NCI-H1048 (cell line): ENCODE measurements around the gene TTC3.
"Not testable (repeated sequence)": the region's sequence is repeated elsewhere in the genome, so short reads cannot be mapped to it uniquely, and the experiment has no call there.

Experiments
- DNase-seq: peaks from one replicate; lab custom pipeline; 2025; lab: John Stamatoyannopoulos, UW

Gene TTC3

GRCh38 chr21:37195610-37196009 lies 122.6 kb downstream of the TTC3 start:
- DNase-seq, result no peak

DNA sequence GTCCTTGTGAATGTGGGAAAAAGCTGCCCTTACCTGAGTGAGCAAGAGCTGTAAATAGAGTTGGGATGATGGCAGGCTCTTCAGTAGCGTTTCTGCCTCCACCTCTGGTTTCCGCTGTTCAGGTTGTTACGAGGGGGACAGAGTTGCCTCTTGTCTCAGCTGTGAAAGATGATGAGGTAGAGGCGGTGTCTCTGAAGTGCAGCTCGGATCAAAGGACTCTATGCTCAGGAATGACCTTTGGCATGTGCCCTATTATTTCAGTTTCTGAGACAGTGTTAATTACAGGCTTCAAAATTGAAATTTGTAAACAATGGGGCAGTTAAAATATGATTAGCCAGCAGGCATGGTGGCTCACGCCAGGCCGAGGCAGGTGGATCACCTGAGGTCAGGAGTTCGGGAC lies 123.8 kb downstream of the TTC3 start:
- DNase-seq, result no peak

DNA sequence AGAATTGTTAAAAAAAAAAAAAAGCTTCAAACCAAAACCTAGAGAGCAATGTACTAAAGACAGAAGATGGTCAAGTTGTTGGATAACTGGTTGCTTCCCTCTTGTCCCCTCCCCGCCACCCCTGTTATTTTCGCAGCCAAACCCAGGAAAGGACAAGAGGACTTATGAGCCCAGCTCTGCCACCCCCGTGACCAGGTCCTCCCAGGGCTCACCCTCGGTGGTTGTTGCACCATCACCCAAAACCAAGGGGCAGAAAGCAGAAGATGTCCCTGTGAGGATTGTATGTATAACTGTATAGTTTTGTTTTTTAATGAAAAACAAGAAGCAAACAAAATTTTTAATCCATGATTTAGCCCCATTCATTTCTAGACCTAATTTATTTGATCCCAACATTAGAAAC lies 124.7 kb downstream of the TTC3 start:
- DNase-seq, result no peak

DNA sequence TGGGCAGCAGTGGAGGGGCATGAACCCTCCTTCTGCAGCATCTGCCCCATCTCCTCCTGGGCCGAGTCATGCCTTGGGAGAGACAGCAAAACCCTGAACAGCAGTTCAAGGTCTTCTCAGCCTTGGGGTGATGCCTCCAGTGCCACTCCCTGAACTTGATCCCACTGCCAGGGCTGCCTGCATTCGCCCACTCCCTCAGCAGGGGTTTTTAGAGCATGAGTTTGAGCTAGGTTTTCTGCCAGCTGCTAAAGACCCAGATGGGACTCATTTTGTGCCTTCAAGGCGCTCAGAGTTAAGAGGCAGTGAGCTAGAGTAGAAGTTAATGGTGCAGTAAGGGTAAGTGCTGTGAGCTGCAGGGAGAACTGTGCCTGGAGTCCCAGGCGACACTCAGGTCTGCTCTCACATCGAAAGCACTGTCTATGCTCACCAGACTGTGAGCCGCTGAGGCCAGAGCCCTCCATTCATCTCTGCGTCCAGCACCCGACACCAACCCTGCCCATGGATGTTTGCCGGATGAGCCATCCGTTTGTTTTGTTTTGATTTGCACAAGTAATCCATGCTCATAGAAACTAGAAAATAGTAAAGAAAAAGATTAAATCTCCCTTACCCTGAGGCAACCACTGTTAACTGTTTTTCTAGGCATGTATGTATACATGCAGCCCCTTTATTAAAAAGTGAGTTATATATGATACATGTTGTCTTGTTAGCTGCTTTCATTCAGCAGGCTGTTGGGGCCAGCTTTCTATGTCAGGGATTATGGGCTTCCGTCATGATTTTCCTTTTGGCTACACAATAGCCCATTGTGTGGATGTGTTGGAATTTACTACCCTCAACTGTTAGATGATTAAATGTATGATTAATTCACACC lies 126.2 kb downstream of the TTC3 start:
- DNase-seq, result peak; percentile 28

GRCh38 chr21:37200641-37201480 lies 127.8 kb downstream of the TTC3 start:
- no peak for DNase-seq

DNA sequence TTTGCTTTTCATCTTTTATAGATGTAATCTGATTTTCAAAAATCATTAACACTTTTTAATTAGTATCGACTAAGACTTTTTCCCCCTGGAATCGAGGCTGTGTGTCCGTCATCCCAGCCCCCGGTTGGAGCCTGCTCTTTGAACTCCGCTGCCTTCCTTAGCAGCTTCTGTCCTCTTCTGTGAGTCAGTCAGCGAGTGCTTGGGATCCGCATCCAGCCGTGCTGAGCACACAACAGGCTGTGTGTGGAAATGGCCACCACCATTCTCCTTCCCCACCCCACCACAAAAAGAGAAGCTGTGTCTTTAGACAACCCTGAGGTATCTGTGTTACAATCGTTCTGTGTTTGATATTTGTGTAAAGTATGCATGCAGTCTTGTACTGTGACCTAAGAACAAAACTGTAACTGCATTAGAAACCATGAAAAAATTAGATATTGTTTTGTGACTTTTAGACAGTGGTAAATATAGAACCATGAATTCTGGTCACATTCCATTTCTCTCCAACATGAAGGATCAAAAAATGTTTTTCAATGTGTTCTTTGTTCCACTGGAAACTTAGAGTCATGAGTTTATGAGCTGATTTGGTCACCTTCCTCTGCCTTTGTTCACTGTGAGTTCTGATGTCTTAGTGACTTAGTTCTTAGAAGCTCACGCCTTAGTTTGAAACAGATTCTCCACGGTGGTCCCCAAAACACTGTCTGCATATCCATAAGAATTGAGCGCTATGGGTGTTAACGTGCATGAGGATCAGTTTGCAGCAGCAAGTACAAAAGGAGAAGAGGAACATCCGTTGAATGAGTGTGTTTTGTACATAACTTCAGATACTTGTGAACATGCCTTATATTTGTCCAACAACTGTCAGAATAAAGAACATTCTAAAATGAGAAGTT lies 129.4 kb downstream of the TTC3 start:
- no peak for DNase-seq

DNA sequence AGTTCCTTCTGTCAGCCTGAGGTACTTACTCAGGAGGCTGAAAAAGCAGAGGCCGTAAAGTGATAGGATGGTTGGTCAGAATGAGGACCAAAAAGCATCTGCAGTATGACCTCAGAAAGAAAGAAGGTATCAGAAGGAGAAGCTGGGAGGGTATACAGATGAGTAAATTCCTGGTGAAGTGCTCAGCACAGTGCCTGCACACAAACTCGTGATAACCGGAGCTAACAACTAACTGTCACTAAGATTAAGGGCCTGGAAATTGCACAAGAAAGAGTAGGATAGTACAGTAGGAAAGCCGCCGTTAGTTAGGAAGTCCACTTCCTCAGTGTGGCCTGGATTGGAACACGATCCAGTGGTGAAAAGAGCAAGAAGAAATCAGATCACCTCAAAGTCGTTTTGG lies 131.5 kb downstream of the TTC3 start:
- DNase-seq, result no peak

- DNase-seq, result no peak
Measured at GRCh38 chr21:37206496-37206895, 133.4 kb downstream of the TTC3 start.

- peak; percentile 16 for DNase-seq
Measured at GRCh38 chr21:37207441-37208009, 134.5 kb downstream of the TTC3 start.

DNA sequence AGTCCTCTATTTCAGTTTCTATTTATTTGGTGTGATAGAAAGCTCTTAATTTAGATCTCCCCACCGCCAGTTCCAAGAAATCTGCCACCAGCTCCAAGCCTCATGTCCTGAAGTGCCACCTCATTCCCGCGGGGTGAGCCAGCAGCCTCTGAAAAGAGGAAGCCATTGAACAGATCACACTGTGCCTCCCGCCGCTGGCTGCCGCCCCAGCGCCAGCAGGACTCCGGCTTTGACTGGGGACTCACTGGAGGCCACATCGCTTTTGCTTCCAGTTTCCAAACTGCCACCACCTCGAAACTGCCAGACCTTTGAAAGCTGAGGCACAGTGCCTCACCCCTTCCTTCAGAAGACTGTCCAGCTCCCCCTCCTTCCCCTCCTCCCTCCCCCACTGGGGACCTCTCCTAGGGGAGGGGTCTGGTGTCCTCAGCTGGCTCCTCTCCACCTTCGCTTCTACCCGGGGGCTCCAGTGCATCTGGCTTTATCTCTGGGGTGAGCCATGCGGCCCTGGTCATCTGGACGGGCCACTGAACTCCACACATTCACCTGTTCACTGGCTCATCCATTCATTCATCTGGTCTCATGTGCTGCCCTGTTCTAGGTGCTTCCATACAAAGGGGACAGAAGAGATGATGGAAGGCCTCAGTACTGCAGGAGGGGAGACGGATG lies 135.1 kb downstream of the TTC3 start:
- DNase-seq, result no peak

GRCh38 chr21:37208741-37209225 lies 135.7 kb downstream of the TTC3 start:
- no peak for DNase-seq

- DNase-seq, result no peak
Measured at GRCh38 chr21:37210130-37210529, 137.1 kb downstream of the TTC3 start.

DNA sequence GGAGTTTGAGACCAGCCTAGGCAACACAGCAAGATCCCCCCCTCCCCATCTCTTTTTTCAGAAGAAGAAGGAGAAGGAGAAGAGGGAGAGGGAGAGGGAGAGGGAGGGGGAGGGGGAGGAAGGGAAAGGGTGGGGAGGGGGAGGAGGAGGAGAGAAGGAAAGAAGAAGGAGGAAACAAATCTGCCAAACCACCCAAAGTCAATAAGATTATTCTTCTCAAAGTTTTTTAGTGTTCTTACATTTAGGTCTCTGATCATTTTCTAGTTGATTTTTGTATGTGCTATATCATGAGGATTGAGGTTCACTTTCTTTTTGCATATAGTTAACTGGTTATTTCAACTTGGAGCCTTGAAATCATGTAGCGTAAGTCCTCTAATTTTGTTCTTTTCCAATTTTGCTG lies 137.7 kb downstream of the TTC3 start:
- no peak for DNase-seq

DNA sequence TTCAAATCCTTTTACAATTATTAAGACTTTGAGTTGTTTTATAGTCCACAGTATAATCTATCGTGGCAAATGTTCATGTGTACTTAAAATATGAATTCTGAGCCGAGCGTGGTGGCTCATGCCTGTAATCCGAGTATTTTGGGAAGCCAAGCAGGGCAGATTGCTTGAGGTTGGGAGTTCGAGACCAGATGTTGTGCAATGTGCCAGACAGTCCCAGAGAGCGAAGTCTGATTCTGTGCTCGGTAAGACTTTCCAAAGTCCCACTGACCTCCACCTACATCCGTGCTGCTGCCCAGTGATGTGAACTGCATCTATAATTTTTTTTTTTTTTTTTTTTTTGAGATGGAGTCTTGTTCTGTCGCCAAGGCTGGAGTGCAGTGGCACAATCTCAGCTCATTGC lies 141.9 kb downstream of the TTC3 start:
- DNase-seq, result no peak

- DNase-seq, result no peak
Measured at GRCh38 chr21:37219761-37220432, 146.8 kb downstream of the TTC3 start.

DNA sequence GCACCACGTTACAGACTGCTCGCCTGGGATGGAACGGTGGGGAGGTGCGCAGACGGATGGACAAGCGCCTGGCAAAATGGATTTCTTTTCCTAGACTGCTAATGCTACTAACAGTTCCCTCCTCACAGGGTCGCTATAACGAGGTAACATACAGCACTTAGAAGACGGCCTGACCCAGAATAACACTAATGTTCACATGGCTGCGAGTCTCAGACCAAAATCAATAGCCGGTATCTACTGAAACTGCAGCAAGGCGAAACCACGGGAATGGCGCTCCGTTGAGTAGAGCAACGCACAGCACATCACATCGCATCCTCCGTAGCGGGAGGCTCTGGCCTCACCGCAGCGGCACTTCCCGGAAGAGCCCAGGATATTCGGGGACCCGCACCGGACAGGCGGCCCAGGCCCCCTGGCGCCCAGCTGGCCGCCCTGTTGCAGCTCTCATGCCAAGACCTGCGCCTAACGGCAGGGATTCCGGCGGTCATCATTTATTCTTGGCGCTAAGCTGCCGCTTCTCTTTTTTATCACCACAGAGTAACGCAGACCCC lies 147.5 kb downstream of the TTC3 start:
- no peak for DNase-seq

DNA sequence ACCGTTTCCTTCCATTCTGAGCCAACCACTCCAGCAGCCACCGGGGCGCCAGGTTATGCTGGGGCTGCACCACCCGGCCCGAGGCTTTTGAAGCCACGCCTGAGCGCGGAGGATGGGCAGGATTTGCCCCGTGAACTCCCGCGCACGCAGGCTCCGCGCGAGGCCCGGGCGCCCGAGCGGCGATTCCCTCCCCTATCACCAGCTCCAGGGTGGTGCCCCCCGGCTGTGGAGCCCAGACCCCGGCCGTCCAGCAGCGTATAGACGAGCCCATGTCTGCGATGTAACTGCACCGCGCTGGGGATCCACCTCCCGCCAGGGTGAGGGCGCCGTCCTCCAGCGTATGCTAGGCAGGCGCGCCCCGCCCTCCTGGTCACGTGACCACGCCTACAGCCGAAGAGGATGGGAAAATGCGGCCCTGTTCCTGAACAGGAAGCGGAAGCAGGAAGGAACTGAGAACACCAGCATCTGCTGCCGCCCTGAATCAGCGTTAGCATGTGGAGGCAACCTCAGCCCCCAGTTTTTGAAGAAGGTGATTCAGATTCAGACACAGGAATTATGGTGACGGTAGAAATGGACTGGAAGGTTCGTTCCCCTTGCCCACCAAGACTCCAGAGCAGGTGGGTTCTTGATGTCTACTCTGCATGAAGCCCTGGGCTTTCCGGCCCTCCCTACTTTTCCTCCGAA lies 148.1 kb downstream of the TTC3 start:
- DNase-seq, result no peak

GRCh38 chr21:37222248-37222647 lies 149.2 kb downstream of the TTC3 start:
- not testable (repeated sequence) for DNase-seq

- no peak for DNase-seq
Measured at GRCh38 chr21:37223804-37224345, 150.8 kb downstream of the TTC3 start.
